CD4-positive, alpha-beta memory T cell (primary cell): ENCODE results near the gene SH3D21. TPM values are rescaled to one million over a fixed set of nuclear protein-coding genes. Genes with fewer than 3 reads are reported as not detected.
A peak's percentile ranks its signal among the peaks of the same experiment; 100 is the strongest.

Experiments used
- CTCF ChIA-PET: fragments of 350-600 bp; sonication (Branson Sonifier 250); formaldehyde crosslinking; loops from one replicate; lab custom pipeline; 2021; ENCODE audit warnings: inconsistent platforms; ENCODE audit not compliant: partially characterized antibody; lab: Charles Lee
- POLR2A ChIA-PET: fragments of 350-600 bp; sonication (Branson Sonifier 250); formaldehyde crosslinking; loops from one replicate; lab custom pipeline; 2021; ENCODE audit not compliant: partially characterized antibody; lab: Charles Lee
- DNase-seq, 5 donors: peaks; one replicate each; pipeline versions ENCODE4 v3.0.0 to v3.0.0-alpha.2; 2020 to 2022; ENCODE audit warnings: mixed read lengths in 1 of 5
- H3K27ac ChIP-seq: one replicate; pipeline ENCODE4 v1.7.0; 2013; ENCODE audit warnings: low read depth, low read length
- H3K27me3 ChIP-seq: 2 replicates; pipeline ENCODE4 v1.7.0; 2013; ENCODE audit warnings: mild to moderate bottlenecking, low read length, moderate library complexity; ENCODE audit not compliant: insufficient read depth
- H3K36me3 ChIP-seq: 2 replicates; pipeline ENCODE4 v1.7.0; 2013; ENCODE audit warnings: mild to moderate bottlenecking, low read length, moderate library complexity; ENCODE audit not compliant: insufficient read depth
- H3K4me1 ChIP-seq: 2 replicates; pipeline ENCODE4 v1.7.0; 2013; ENCODE audit warnings: mild to moderate bottlenecking, low read length, moderate library complexity; ENCODE audit not compliant: insufficient read depth
- H3K4me3 ChIP-seq, 2 donors: one replicate each; pipeline ENCODE4 v1.7.0; 2013; ENCODE audit warnings: low read length in 2 of 2, mild to moderate bottlenecking in 1 of 2
- H3K9me3 ChIP-seq, 2 donors: one replicate each; pipeline ENCODE4 v1.7.0; 2013; ENCODE audit warnings: low read length in 2 of 2, control low read depth in 1 of 2; ENCODE audit not compliant: control insufficient read depth in 1 of 2
- H3K27ac Mint-ChIP-seq, 7 donors: one replicate each; pipeline ENCODE4 v1.8.0; 2020 to 2021; ENCODE audit warnings: mixed read lengths in 7 of 7, mild to moderate bottlenecking in 6 of 7, inconsistent platforms in 3 of 7, moderate library complexity in 3 of 7
- H3K27me3 Mint-ChIP-seq, 2 donors: one replicate each; pipeline ENCODE4 v1.8.0; 2020 to 2021; ENCODE audit warnings: mixed read lengths in 2 of 2
- H3K36me3 Mint-ChIP-seq, 2 donors: one replicate each; pipeline ENCODE4 v1.8.0; 2020 to 2021; ENCODE audit warnings: mixed read lengths in 2 of 2, inconsistent platforms in 1 of 2, mild to moderate bottlenecking in 1 of 2
- H3K4me1 Mint-ChIP-seq, 4 donors: one replicate each; pipeline ENCODE4 v1.8.0; 2020 to 2021; ENCODE audit warnings: mixed read lengths in 4 of 4, mild to moderate bottlenecking in 1 of 4
- H3K4me3 Mint-ChIP-seq, 8 donors: one replicate each; pipeline ENCODE4 v1.8.0; 2020 to 2021; ENCODE audit warnings: mixed read lengths in 8 of 8, mild to moderate bottlenecking in 7 of 8, moderate library complexity in 6 of 8, inconsistent platforms in 3 of 8
- H3K9me3 Mint-ChIP-seq, 8 donors: one replicate each; pipeline ENCODE4 v1.8.0; 2020 to 2021; ENCODE audit warnings: mixed read lengths in 8 of 8, mild to moderate bottlenecking in 5 of 8, inconsistent platforms in 3 of 8, moderate library complexity in 1 of 8
- intact Hi-C: fragments of 100-400 bp; cut with micrococcal nuclease; formaldehyde crosslinking; loops from one replicate; pipeline ENCODE4 v1.15.1; 2023
- polyA plus RNA-seq, 2 donors: library from polyadenylated mRNA; unstranded; fragments of 300-500 nt; fragmentation: Illumina TruSeq; gene quantifications; one replicate each; pipeline ENCODE4 v1.2.3, GENCODE V29; 2021
- total RNA-seq, 2 experiments: library from RNA; stranded (reverse); gene quantifications; one replicate each; pipeline ENCODE4 v1.2.3, GENCODE V29; 2021

SH3D21 gene
- total and polyA plus RNA-seq, 4 experiments from 2014 or later, result 3.2 to 3.3 TPM; not detected in 2

DNA sequence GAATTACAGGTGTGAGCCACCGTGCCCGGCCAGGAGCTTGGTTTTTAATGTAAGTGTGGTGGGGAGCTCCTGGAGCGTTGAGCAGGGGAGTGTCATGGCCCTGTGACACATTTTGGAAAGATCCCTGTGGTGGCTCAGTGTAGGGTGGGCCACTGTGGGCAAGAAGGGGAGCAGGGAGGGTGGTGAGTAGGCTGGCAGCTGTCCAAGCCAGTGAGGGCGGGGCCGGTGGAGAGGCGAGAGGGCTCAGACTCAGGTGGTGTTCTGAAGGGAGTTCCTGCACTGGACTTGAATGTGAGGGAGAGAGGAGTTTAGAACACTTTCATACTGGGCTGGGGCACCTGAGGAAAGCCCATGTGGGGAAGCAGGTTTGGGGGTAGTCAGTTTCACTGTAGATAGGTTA, 20.3 kb downstream of the SH3D21 start:
- Mint-ChIP-seq H3K36me3 (no peaks in the 10 kb centered on the region), H3K27ac (peak overlapping the region in 3 of 7 donors; percentile 29 to 47 (median 42)), H3K4me3 (peak overlapping the region in 2 of 8 donors; percentile 30 to 36), H3K9me3 (no peaks in the 10 kb centered on the region), H3K4me1 (peaks cover 14 to 26% (median 20%) of the 10 kb centered on the region in 4 donors), H3K27me3 (no peaks in the 10 kb centered on the region)
- intact Hi-C loops, result no loop called here
- CTCF ChIA-PET, result interaction anchor here (1.1 kb wide), 1 partner anchor 16 kb away, joined by 3 read pairs; no protein-coding TSS in a partner anchor
- Histone ChIP-seq H3K4me3 (no peak overlapping the region), H3K27ac (no peak overlapping the region), H3K9me3 (no peaks in the 10 kb centered on the region), H3K36me3 (no peaks in the 10 kb centered on the region), H3K27me3 (no peaks in the 10 kb centered on the region), H3K4me1 (peaks cover 25% of the 10 kb centered on the region)
- POLR2A ChIA-PET, result no interaction called here
- DNase-seq, result no peak

DNA sequence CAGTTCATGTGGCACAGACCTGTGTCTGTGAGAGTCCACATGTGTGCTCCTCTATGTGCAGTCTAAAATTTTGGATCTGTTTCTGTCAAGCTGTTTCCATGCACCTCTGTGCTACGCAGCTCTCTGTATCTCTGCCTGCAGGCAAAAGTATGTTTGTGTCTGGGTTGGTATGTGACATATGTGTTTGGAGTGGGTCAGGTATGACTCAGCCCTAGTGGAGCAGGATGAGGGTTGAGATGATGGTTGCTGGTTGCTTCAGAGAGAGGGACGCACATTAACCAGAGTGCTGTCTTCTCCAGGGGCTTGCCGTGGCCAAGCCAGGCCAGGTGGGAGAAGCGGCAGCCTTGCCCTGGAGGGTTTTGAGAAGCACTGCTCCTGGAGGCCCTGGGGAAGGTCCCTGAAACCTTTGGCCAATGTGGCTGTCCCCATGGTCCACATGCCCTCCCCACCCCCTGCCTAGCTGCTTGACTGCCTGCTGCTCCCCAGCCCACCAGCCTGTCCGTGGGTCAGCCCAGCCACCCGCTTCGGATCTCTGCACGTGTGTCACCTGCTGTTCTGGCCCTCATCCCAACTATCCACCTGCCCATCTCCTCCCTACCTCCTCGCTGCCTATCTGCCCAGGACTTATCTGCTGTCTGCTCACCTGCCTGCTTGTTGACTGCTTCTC, 21.4 kb downstream of the SH3D21 start:
- Mint-ChIP-seq H3K36me3 (no peaks in the 10 kb centered on the region), H3K27me3 (no peaks in the 10 kb centered on the region), H3K4me3 (peak overlapping the region in 2 of 8 donors; percentile 6 to 16), H3K27ac (peak overlapping the region in 3 of 7 donors; percentile 42 to 65 (median 55)), H3K4me1 (peaks cover 10 to 21% (median 16%) of the 10 kb centered on the region in 4 donors), H3K9me3 (no peaks in the 10 kb centered on the region)
- ChIA-PET CTCF (interaction anchor here (1.1 kb wide), 1 partner anchor 15 kb away, joined by 3 read pairs; no protein-coding TSS in a partner anchor), POLR2A (no interaction called here)
- intact Hi-C loops, result no loop called here
- H3K4me3 ChIP-seq, result no peak overlapping the region
- no peak overlapping the region for H3K27ac ChIP-seq
- DNase-seq, result no peak
- H3K36me3 ChIP-seq, result no peaks in the 10 kb centered on the region
- no peaks in the 10 kb centered on the region for H3K27me3 ChIP-seq
- H3K9me3 ChIP-seq, result no peaks in the 10 kb centered on the region
- peaks cover 16% of the 10 kb centered on the region for H3K4me1 ChIP-seq

DNA sequence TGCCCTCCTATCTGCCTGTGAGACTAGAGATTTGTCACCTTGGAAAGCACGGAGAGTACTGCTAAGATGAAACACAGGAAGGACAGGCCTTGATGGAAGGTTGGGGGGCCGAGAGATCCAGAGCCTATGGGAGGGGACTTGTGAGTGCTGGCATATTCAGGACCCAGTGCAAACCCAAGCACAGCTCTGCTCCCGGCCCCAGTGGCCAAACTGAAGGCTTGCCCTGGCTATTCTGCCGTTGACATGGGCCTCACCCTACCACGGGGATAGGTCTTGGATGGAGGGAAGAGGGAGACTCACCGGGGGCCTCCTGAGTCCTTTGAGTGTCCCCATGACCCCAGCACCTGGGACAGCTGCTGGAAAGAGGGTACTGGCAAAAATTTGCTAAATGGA, 21.9 kb downstream of the SH3D21 start:
- H3K4me3 Mint-ChIP-seq, result peak overlapping the region in 1 of 8 donors; percentile 6
- peaks cover 10 to 21% (median 15%) of the 10 kb centered on the region in 4 donors for H3K4me1 Mint-ChIP-seq
- H3K36me3 Mint-ChIP-seq, result no peaks in the 10 kb centered on the region
- Histone ChIP-seq H3K4me3 (no peak overlapping the region), H3K36me3 (no peaks in the 10 kb centered on the region), H3K9me3 (no peaks in the 10 kb centered on the region), H3K4me1 (peaks cover 11% of the 10 kb centered on the region), H3K27me3 (no peaks in the 10 kb centered on the region), H3K27ac (no peak overlapping the region)
- CTCF ChIA-PET, result no interaction called here
- intact Hi-C loops, result no loop called here
- POLR2A ChIA-PET, result no interaction called here
- no peaks in the 10 kb centered on the region for H3K27me3 Mint-ChIP-seq
- DNase-seq, result no peak
- H3K9me3 Mint-ChIP-seq, result no peaks in the 10 kb centered on the region
- H3K27ac Mint-ChIP-seq, result peak overlapping the region in 1 of 7 donors; percentile 65

DNA sequence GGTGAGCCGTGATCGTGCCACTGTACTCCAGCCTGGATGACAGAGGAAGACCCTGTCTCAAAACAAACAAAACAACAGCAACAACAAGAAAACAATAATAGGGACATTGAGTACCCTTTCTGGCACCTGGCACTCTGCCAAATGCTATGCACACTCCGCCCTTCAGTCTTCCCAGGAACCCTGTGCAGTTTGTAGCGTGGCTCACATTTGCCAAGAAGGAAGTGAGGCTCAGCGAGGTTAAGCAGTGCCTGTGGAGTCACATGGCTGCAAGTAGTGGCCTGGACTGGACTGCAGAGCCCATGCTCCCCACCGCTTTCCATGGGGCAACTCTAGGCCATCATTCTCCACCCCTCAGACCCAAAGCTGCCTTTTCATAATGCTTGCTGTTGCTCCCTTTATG, 22.5 kb downstream of the SH3D21 start:
- no peaks in the 10 kb centered on the region for H3K9me3 ChIP-seq
- H3K4me1 Mint-ChIP-seq, result peaks cover 10 to 19% (median 15%) of the 10 kb centered on the region in 4 donors
- intact Hi-C loops, result no loop called here
- H3K27ac ChIP-seq, result no peak overlapping the region
- no peak overlapping the region for H3K4me3 ChIP-seq
- H3K27ac Mint-ChIP-seq, result no peak overlapping the region
- DNase-seq, result no peak
- no peak overlapping the region for H3K4me3 Mint-ChIP-seq
- no peaks in the 10 kb centered on the region for H3K9me3 Mint-ChIP-seq
- peaks cover 11% of the 10 kb centered on the region for H3K4me1 ChIP-seq
- H3K27me3 ChIP-seq, result no peaks in the 10 kb centered on the region
- H3K36me3 Mint-ChIP-seq, result no peaks in the 10 kb centered on the region
- no peaks in the 10 kb centered on the region for H3K27me3 Mint-ChIP-seq
- CTCF ChIA-PET, result no interaction called here
- POLR2A ChIA-PET, result no interaction called here
- no peaks in the 10 kb centered on the region for H3K36me3 ChIP-seq

DNA sequence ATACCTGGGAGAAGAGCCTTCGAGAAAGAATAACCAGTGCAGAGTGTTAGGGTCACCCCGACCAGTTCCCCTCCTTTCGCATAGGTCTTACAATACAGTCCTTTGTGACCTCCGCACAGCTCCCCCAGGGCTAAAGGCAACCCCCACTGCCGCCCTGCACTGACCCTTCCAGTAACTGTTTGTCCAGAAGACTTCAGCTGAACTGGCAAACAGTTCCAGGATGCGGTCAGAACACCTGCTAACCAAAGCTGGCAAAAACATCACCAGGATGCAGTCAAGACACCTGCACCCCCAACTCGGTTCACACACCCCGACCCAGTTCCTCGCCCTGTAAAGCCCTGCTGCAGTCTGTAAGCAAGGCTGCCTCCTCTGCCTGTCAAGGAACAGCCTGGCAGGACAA, 23.6 kb downstream of the SH3D21 start:
- ChIA-PET POLR2A (no interaction called here), CTCF (interaction anchor here (1.4 kb wide), 1 partner anchor 13 kb away, joined by 4 read pairs; no protein-coding TSS in a partner anchor)
- Mint-ChIP-seq H3K4me3 (peak overlapping the region in 1 of 8 donors; percentile 13), H3K9me3 (no peaks in the 10 kb centered on the region), H3K27ac (peak overlapping the region in 1 of 7 donors; percentile 40), H3K36me3 (no peaks in the 10 kb centered on the region), H3K4me1 (peaks cover 3 to 8% (median 7%) of the 10 kb centered on the region in 4 donors), H3K27me3 (no peaks in the 10 kb centered on the region)
- Histone ChIP-seq H3K36me3 (no peaks in the 10 kb centered on the region), H3K9me3 (no peaks in the 10 kb centered on the region), H3K27me3 (no peaks in the 10 kb centered on the region), H3K27ac (no peak overlapping the region), H3K4me3 (no peak overlapping the region), H3K4me1 (no peaks in the 10 kb centered on the region)
- DNase-seq, result no peak
- intact Hi-C loops, result no loop called here

DNA sequence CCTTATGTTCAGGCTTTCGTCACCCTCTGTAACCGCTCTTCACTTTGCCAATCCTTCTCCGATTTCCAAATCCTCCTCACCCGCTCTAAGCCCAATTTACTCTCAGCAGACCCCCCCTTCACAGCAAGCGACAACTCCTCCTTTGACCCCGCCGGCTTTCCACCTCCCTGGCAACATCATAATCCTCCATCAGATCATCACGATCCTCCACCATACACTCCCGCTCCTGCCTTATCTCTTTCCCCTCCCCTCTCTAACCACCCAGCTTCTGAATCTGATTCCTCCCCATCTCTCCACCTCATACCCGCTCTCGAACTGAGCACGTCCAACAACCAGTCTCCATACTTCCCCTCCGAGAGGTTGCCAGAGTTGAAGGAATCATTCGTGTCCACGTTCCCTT, 24.8 kb downstream of the SH3D21 start:
- no peak overlapping the region for H3K27ac ChIP-seq
- Mint-ChIP-seq H3K36me3 (no peaks in the 10 kb centered on the region), H3K27me3 (no peaks in the 10 kb centered on the region), H3K4me1 (peaks cover 3 to 6% (median 5%) of the 10 kb centered on the region in 4 donors), H3K4me3 (peak overlapping the region in 1 of 8 donors; percentile 20), H3K27ac (peak overlapping the region in 1 of 7 donors; percentile 60), H3K9me3 (no peaks in the 10 kb centered on the region)
- CTCF ChIA-PET, result no interaction called here
- H3K4me1 ChIP-seq, result no peaks in the 10 kb centered on the region
- POLR2A ChIA-PET, result no interaction called here
- intact Hi-C loops, result no loop called here
- H3K27me3 ChIP-seq, result no peaks in the 10 kb centered on the region
- no peak overlapping the region for H3K4me3 ChIP-seq
- H3K36me3 ChIP-seq, result no peaks in the 10 kb centered on the region
- no peak for DNase-seq
- no peaks in the 10 kb centered on the region for H3K9me3 ChIP-seq

DNA sequence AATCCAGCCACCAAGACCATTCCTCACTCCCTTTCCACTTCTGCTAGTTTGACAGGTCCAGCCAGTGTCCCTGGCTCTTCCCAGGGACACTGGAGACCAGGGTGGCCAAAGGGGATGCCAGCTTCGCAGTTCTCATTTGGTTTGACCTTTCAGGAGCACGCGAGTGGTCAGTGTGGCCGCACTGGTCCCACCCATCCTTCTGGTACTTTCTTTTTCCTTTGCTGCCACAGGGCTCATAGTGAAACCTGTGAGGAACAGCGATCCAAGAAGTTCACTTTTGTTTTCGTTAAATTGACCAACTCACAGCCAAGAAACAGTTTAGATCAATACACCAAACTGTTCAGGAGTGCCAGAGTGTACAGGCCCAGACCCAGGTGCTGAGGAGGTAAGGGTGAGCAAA, 31.7 kb downstream of the SH3D21 start:
- ChIA-PET CTCF (interaction anchor here (1.3 to 1.5 kb wide), 2 partner anchors 29 to 31 kb away, joined by 3 read pairs; no protein-coding TSS in a partner anchor), POLR2A (no interaction called here)
- Histone ChIP-seq H3K4me3 (no peak overlapping the region), H3K9me3 (no peaks in the 10 kb centered on the region), H3K27me3 (no peaks in the 10 kb centered on the region), H3K4me1 (peaks cover 10% of the 10 kb centered on the region), H3K27ac (no peak overlapping the region), H3K36me3 (peaks cover 8% of the 10 kb centered on the region)
- Mint-ChIP-seq H3K36me3 (peaks cover 19 to 20% of the 10 kb centered on the region in 2 donors), H3K4me3 (no peak overlapping the region), H3K4me1 (peaks cover 5 to 33% (median 18%) of the 10 kb centered on the region in 4 donors), H3K27me3 (no peaks in the 10 kb centered on the region), H3K9me3 (peaks cover 0 to 2% (median 0%) of the 10 kb centered on the region in 8 donors), H3K27ac (peak overlapping the region in 1 of 7 donors; percentile 44)
- DNase-seq, result no peak
- intact Hi-C loops, result no loop called here
